ENCODE measurements around the gene PCBP1.

- no peak for TF ChIP-seq POLR2A (IDR thresholded peaks at IDR 0.05)
- TF ChIP-seq, protein P1, sequence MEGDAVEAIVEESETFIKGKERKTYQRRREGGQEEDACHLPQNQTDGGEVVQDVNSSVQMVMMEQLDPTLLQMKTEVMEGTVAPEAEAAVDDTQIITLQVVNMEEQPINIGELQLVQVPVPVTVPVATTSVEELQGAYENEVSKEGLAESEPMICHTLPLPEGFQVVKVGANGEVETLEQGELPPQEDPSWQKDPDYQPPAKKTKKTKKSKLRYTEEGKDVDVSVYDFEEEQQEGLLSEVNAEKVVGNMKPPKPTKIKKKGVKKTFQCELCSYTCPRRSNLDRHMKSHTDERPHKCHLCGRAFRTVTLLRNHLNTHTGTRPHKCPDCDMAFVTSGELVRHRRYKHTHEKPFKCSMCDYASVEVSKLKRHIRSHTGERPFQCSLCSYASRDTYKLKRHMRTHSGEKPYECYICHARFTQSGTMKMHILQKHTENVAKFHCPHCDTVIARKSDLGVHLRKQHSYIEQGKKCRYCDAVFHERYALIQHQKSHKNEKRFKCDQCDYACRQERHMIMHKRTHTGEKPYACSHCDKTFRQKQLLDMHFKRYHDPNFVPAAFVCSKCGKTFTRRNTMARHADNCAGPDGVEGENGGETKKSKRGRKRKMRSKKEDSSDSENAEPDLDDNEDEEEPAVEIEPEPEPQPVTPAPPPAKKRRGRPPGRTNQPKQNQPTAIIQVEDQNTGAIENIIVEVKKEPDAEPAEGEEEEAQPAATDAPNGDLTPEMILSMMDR (IDR thresholded peaks at IDR 0.05): no peak
Measured at GRCh38 chr2:70115646-70116442, 28.6 kb downstream of the PCBP1 start.

Data from adrenal gland (tissue), 5 donors.